B cell (primary cell): ENCODE measurements around the gene ZFP91. TPM values are rescaled to one million over a fixed set of nuclear protein-coding genes. Genes with fewer than 3 reads are reported as not detected.

Experiments
- ATAC-seq: fragments of 200-7000 bp; cut with Tn5 transposase; one replicate; pipeline ENCODE4 v1.10.0; 2021; ENCODE audit warnings: low read depth, mild to moderate bottlenecking, moderate number of reproducible peaks, moderate library complexity
- CTCF ChIA-PET: fragments of 350-600 bp; sonication (Branson Sonifier 250); formaldehyde crosslinking; loops from one replicate; lab custom pipeline; 2021; ENCODE audit warnings: antibody characterized with exemption, inconsistent platforms; lab: Charles Lee
- POLR2A ChIA-PET: fragments of 350-600 bp; sonication (Branson Sonifier 250); formaldehyde crosslinking; loops from one replicate; lab custom pipeline; 2021; ENCODE audit warnings: antibody characterized with exemption; lab: Charles Lee
- DNase-seq: peaks from one replicate; pipeline ENCODE4 v3.0.0; 2013
- H2AFZ ChIP-seq: 2 replicates; pipeline ENCODE4 v1.6.1; 2012; ENCODE audit warnings: mild to moderate bottlenecking, low read depth, low read length; ENCODE audit not compliant: insufficient read depth, poor library complexity, severe bottlenecking
- H3K27ac ChIP-seq, 2 donors: 1 replicate in 1 of 2; 2 replicates in 1 of 2; pipeline ENCODE4 v1.5.1; 2012 to 2013; ENCODE audit warnings: low read length in 2 of 2, mild to moderate bottlenecking in 2 of 2, moderate library complexity in 1 of 2
- H3K27me3 ChIP-seq, 4 experiments: fragments of 200-600 bp in 1 of 4; sonication (generic) in 1 of 4; replicated peaks in 1 of 4; 1 replicate in 2 of 4; 2 replicates in 2 of 4; pipeline versions ENCODE4 v1.6.1 to v1.7.0; 2013 to 2016; ENCODE audit warnings: low read length in 3 of 4, mild to moderate bottlenecking in 2 of 4, mixed read lengths in 1 of 4, moderate library complexity in 1 of 4; ENCODE audit not compliant: insufficient read depth in 4 of 4, control insufficient read depth in 3 of 4; ENCODE audit errors: control extremely low read depth in 1 of 4
- H3K36me3 ChIP-seq, 2 experiments: replicated peaks in 1 of 2; 1 replicate in 1 of 2; 2 replicates in 1 of 2; pipeline versions ENCODE4 v1.6.1 to v1.7.1; 2013; ENCODE audit warnings: low read length in 1 of 2; ENCODE audit not compliant: insufficient read depth in 2 of 2, control insufficient read depth in 1 of 2; ENCODE audit errors: control extremely low read depth in 1 of 2, extremely low read depth in 1 of 2
- H3K4me1 ChIP-seq, 2 donors: fragments of 200-600 bp in 1 of 2; sonication (generic) in 1 of 2; 1 replicate in 1 of 2; 2 replicates in 1 of 2; pipeline versions ENCODE4 v1.5.1 to v1.6.1; 2013 to 2017; ENCODE audit warnings: low read length in 2 of 2; ENCODE audit not compliant: control insufficient read depth in 2 of 2, insufficient read depth in 2 of 2
- H3K4me2 ChIP-seq: replicated peaks from 2 replicates; pipeline ENCODE3; 2012; ENCODE audit warnings: mild to moderate bottlenecking, low read depth, low read length; ENCODE audit not compliant: poor library complexity, severe bottlenecking
- H3K4me3 ChIP-seq, 5 experiments: fragments of 200-600 bp in 1 of 5; sonication (generic) in 1 of 5; 1 replicate in 3 of 5; 2 replicates in 2 of 5; pipeline versions ENCODE4 v1.5.1 to v1.7.0; 2011 to 2016; ENCODE audit warnings: low read length in 4 of 5, mild to moderate bottlenecking in 4 of 5, low read depth in 2 of 5, control low read depth in 1 of 5, moderate library complexity in 1 of 5; ENCODE audit not compliant: insufficient read depth in 1 of 5; ENCODE audit errors: control extremely low read depth in 1 of 5, extremely low read depth in 1 of 5
- H3K79me2 ChIP-seq: fragments of 200-600 bp; sonication (generic); one replicate; pipeline ENCODE4 v1.6.0; 2016; ENCODE audit warnings: low read length; ENCODE audit not compliant: control insufficient read depth, insufficient read depth
- H3K9ac ChIP-seq: fragments of 200-600 bp; sonication (generic); 2 replicates; pipeline ENCODE4 v1.6.1; 2017; ENCODE audit warnings: mild to moderate bottlenecking, low read length, moderate library complexity
- H3K9me3 ChIP-seq, 3 donors: one replicate each; pipeline versions ENCODE4 v1.6.1 to v1.7.1; 2013; ENCODE audit warnings: low read length in 2 of 3; ENCODE audit not compliant: control insufficient read depth in 2 of 3, insufficient read depth in 1 of 3; ENCODE audit errors: control extremely low read depth in 1 of 3
- H4K20me1 ChIP-seq: 2 replicates; pipeline ENCODE4 v1.6.0; 2012; ENCODE audit warnings: mild to moderate bottlenecking, low read length; ENCODE audit not compliant: insufficient read depth, control insufficient read depth, poor library complexity, severe bottlenecking
- H3K27ac Mint-ChIP-seq: one replicate; pipeline ENCODE4 v1.8.0; 2021; ENCODE audit warnings: mixed read lengths
- H3K27me3 Mint-ChIP-seq: one replicate; pipeline ENCODE4 v1.8.0; 2021; ENCODE audit warnings: mixed read lengths
- H3K4me1 Mint-ChIP-seq: one replicate; pipeline ENCODE4 v1.8.0; 2021; ENCODE audit warnings: mixed read lengths
- H3K4me3 Mint-ChIP-seq: one replicate; pipeline ENCODE4 v1.8.0; 2021; ENCODE audit warnings: mixed read lengths
- H3K9me3 Mint-ChIP-seq: one replicate; pipeline ENCODE4 v1.8.0; 2022; ENCODE audit warnings: mixed read lengths; ENCODE audit not compliant: insufficient read depth
- EZH2 ChIP-seq: IDR thresholded peaks from 2 replicates; pipeline ENCODE4 v1.6.1; 2012; ENCODE audit warnings: borderline replicate concordance, low read depth, mild to moderate bottlenecking, moderate library complexity, low read length; ENCODE audit not compliant: insufficient read depth, poor library complexity, severe bottlenecking
- WGBS: methylation state at CpG from one replicate; pipeline ENCODE4 v1.1.5; 2013; ENCODE audit warnings: missing lambda C conversion rate; ENCODE audit not compliant: insufficient coverage; 5-methylcytosine and 5-hydroxymethylcytosine counted together
- intact Hi-C: fragments of 100-400 bp; cut with micrococcal nuclease; formaldehyde crosslinking; loops from one replicate; pipeline ENCODE4 v1.10.0; 2022
- polyA plus RNA-seq: library from polyadenylated mRNA; depleted of rRNA; stranded (reverse); fragments of >200 nt; gene quantifications from 2 replicates; pipeline ENCODE4 v1.2.3, GENCODE V29; 2012
- total RNA-seq, 2 donors: library from RNA; stranded (reverse); fragments of 120-200 nt in 1 of 2; gene quantifications; 1 replicate in 1 of 2; 2 replicates in 1 of 2; pipeline versions ENCODE4 v1.2.3 to v1.2.4, GENCODE V29; 2013 to 2022
- TF ChIP-seq, protein P1 (sequence below): fragments of 200-600 bp; IDR thresholded peaks from one replicate; pipeline ENCODE4 v1.8.0; 2022; ENCODE audit warnings: antibody characterized with exemption, mild to moderate bottlenecking

ZFP91 gene
- total and polyA plus RNA-seq, 2 donors (not counting 1 experiment from before 2014, with no cell fraction given), result 14.4 to 51.2 TPM

DNA sequence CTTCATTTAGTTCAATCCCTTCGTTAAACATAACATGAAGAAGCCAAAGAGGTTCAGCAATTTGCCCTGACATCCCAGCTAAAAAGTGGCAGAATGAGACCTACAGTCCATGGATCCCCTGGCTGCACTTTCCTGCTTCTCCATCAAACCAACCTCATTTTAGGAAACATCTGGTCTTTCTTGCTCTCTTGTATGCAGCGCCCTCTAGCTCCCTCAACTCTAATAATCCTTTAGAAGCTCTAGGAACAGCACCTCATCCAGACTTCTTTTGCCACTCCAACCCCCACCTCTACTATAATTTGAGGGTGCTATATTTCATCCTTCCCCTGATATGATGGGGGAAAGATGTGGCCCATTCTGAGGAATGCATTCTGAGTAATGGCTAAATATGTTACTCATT, 51.0 kb downstream of the ZFP91 start:
- H3K36me3 ChIP-seq, result peaks cover 2 to 5% of the 10 kb centered on the region in 2 experiments
- H3K27ac ChIP-seq, result no peak overlapping the region
- no peaks in the 10 kb centered on the region for H4K20me1 ChIP-seq
- WGBS, result 13% methylated on average over 1 of the region's 2 CpGs
- no peaks in the 10 kb centered on the region for H3K9me3 ChIP-seq
- intact Hi-C loops, result loop anchor here (1.0 kb wide), 1 partner anchor 62 kb away; no protein-coding TSS in a partner anchor
- Mint-ChIP-seq H3K27ac (peak overlapping the region; percentile 8), H3K4me1 (peaks cover 21% of the 10 kb centered on the region), H3K9me3 (no peaks in the 10 kb centered on the region), H3K4me3 (no peak overlapping the region), H3K27me3 (no peaks in the 10 kb centered on the region)
- H3K79me2 ChIP-seq, result no peaks in the 10 kb centered on the region
- H3K4me3 ChIP-seq, result no peak overlapping the region
- ATAC-seq (no peak), DNase-seq (peak; percentile 50)
- peaks cover 3 to 5% of the 10 kb centered on the region in 2 donors for H3K4me1 ChIP-seq
- no peak overlapping the region for H2AFZ ChIP-seq
- ChIA-PET POLR2A (no interaction called here), CTCF (interaction anchor here (0.6 to 5.0 kb wide), 23 partner anchors 9 to 811 kb away, joined by 3 to 81 read pairs (median 6); partner anchors contain the start of genes LPXN and ZFP91)
- TF ChIP-seq EZH2, result no peak
- TF ChIP-seq, protein P1, sequence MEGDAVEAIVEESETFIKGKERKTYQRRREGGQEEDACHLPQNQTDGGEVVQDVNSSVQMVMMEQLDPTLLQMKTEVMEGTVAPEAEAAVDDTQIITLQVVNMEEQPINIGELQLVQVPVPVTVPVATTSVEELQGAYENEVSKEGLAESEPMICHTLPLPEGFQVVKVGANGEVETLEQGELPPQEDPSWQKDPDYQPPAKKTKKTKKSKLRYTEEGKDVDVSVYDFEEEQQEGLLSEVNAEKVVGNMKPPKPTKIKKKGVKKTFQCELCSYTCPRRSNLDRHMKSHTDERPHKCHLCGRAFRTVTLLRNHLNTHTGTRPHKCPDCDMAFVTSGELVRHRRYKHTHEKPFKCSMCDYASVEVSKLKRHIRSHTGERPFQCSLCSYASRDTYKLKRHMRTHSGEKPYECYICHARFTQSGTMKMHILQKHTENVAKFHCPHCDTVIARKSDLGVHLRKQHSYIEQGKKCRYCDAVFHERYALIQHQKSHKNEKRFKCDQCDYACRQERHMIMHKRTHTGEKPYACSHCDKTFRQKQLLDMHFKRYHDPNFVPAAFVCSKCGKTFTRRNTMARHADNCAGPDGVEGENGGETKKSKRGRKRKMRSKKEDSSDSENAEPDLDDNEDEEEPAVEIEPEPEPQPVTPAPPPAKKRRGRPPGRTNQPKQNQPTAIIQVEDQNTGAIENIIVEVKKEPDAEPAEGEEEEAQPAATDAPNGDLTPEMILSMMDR, result peak; percentile 47
- H3K27me3 ChIP-seq, result no peaks in the 10 kb centered on the region
- H3K4me2 ChIP-seq, result no peak overlapping the region
- no peak overlapping the region for H3K9ac ChIP-seq

DNA sequence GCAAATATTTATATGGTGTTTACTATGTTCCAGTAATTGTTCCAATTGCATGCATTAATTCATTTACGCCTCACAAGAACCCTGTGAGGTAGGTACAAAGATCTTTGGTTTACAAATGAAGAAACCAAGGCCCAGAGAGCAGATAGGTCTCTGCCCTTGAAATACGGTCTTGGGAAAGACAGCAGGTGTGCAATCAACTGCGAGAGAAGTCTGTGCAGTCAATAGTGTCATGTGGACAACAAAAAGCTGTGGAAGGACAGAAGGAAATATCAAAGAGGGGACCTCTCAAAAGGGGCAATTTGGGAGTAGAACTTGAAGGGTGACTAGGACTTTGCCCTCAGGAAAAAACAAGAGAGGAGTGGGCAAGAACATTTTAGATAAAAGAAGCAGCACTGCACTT, 52.5 kb downstream of the ZFP91 start:
- peaks cover 18% of the 10 kb centered on the region for H3K4me1 Mint-ChIP-seq
- Histone ChIP-seq H3K27ac (no peak overlapping the region), H3K4me2 (no peak overlapping the region), H2AFZ (no peak overlapping the region), H3K9me3 (no peaks in the 10 kb centered on the region), H4K20me1 (no peaks in the 10 kb centered on the region), H3K4me1 (peaks cover 3 to 5% of the 10 kb centered on the region in 2 donors), H3K27me3 (no peaks in the 10 kb centered on the region), H3K4me3 (no peak overlapping the region), H3K9ac (no peak overlapping the region), H3K79me2 (no peaks in the 10 kb centered on the region), H3K36me3 (no peaks in the 10 kb centered on the region)
- intact Hi-C loops, result no loop called here
- TF ChIP-seq, protein P1, result no peak
- no peak for TF ChIP-seq EZH2
- no peaks in the 10 kb centered on the region for H3K9me3 Mint-ChIP-seq
- DNase-seq (no peak), ATAC-seq (no peak)
- CTCF ChIA-PET, result interaction anchor here (1.1 to 3.1 kb wide), 4 partner anchors 20 to 227 kb away, joined by 3 to 12 read pairs (median 3); no protein-coding TSS in a partner anchor
- whole genome bisulfite sequencing, result 87% methylated on average over 3 of the region's 3 CpGs
- no peak overlapping the region for H3K27ac Mint-ChIP-seq
- H3K27me3 Mint-ChIP-seq, result no peaks in the 10 kb centered on the region
- no peak overlapping the region for H3K4me3 Mint-ChIP-seq
- POLR2A ChIA-PET, result no interaction called here
